ENCODE data around the gene OBSCN.

Gene OBSCN

GRCh38 chr1:228397966-228398365, 190.1 kb downstream of the OBSCN start:
- no peak overlapping the region for H3K27ac ChIP-seq
- TF ChIP-seq CTCF (conservative IDR thresholded peaks at IDR 0.05; ENCODE audit: low read depth): no peak
- POLR2A ChIA-PET (ENCODE audit: low non-redundant PET): interaction anchor here (0.6 kb wide), 1 partner anchor 1792 kb away, joined by 3 read pairs; no protein-coding TSS in a partner anchor
- CTCF ChIA-PET: no interaction called here
- no peak for DNase-seq (ENCODE audit: low spot score)

GRCh38 chr1:228398741-228399461, 191.1 kb downstream of the OBSCN start:
- TF ChIP-seq CTCF (conservative IDR thresholded peaks at IDR 0.05; ENCODE audit: low read depth): no peak
- no peak overlapping the region for H3K27ac ChIP-seq
- no peak for DNase-seq (ENCODE audit: low spot score)
- ChIA-PET POLR2A (ENCODE audit: low non-redundant PET) (interaction anchor here (0.6 kb wide), 1 partner anchor 1793 kb away, joined by 3 read pairs; no protein-coding TSS in a partner anchor), CTCF (no interaction called here)

GRCh38 chr1:228399531-228400236, 191.8 kb downstream of the OBSCN start:
- no peak for DNase-seq (ENCODE audit: low spot score)
- POLR2A ChIA-PET (ENCODE audit: low non-redundant PET): no interaction called here
- TF ChIP-seq CTCF (conservative IDR thresholded peaks at IDR 0.05; ENCODE audit: low read depth): no peak
- H3K27ac ChIP-seq: peak overlapping the region; percentile 12; the same call in 1 of the 2 replicates
- CTCF ChIA-PET: no interaction called here

GRCh38 chr1:228400237-228400651, 192.4 kb downstream of the OBSCN start:
- TF ChIP-seq CTCF (conservative IDR thresholded peaks at IDR 0.05; ENCODE audit: low read depth): no peak
- H3K27ac ChIP-seq: peak overlapping the region; percentile 12; the same call in 1 of the 2 replicates
- POLR2A ChIA-PET (ENCODE audit: low non-redundant PET): no interaction called here
- no peak for DNase-seq (ENCODE audit: low spot score)
- CTCF ChIA-PET: no interaction called here

- ChIA-PET POLR2A (ENCODE audit: low non-redundant PET) (no interaction called here), CTCF (no interaction called here)
- DNase-seq (ENCODE audit: low spot score): no peak
- no peak for TF ChIP-seq CTCF (conservative IDR thresholded peaks at IDR 0.05; ENCODE audit: low read depth)
- peak overlapping the region; percentile 23; the same call in 1 of the 2 replicates for H3K27ac ChIP-seq
Measured at GRCh38 chr1:228400692-228401454, 193.0 kb downstream of the OBSCN start.
